ENCODE results near the gene NRP1. TPM values are rescaled to one million over a fixed set of nuclear protein-coding genes. Genes with fewer than 3 reads are reported as not detected.
"Not testable (repeated sequence)": the region's sequence is repeated elsewhere in the genome, so short reads cannot be mapped to it uniquely, and the experiment has no call there.

Gene NRP1
- total RNA-seq, 1 experiment from 2014 or later: 174 TPM

GRCh38 chr10:33152146-33152545 lies 182.3 kb downstream of the NRP1 start:
- no peak for DNase-seq (ENCODE audit: low read depth)

- no peak for DNase-seq (ENCODE audit: low read depth)
These were observed 183.1 kb downstream of the NRP1 start for GRCh38 chr10:33151344-33151864.

- DNase-seq (ENCODE audit: low read depth): no peak
These were observed 183.6 kb downstream of the NRP1 start for GRCh38 chr10:33150889-33151288.

GRCh38 chr10:33150146-33150545 lies 184.3 kb downstream of the NRP1 start:
- no peak for DNase-seq (ENCODE audit: low read depth)

GRCh38 chr10:33147013-33147310 lies 187.5 kb downstream of the NRP1 start:
- DNase-seq (ENCODE audit: low read depth): no peak

- no peak for DNase-seq (ENCODE audit: low read depth)
These were observed 188.1 kb downstream of the NRP1 start for GRCh38 chr10:33146189-33147012.

DNA sequence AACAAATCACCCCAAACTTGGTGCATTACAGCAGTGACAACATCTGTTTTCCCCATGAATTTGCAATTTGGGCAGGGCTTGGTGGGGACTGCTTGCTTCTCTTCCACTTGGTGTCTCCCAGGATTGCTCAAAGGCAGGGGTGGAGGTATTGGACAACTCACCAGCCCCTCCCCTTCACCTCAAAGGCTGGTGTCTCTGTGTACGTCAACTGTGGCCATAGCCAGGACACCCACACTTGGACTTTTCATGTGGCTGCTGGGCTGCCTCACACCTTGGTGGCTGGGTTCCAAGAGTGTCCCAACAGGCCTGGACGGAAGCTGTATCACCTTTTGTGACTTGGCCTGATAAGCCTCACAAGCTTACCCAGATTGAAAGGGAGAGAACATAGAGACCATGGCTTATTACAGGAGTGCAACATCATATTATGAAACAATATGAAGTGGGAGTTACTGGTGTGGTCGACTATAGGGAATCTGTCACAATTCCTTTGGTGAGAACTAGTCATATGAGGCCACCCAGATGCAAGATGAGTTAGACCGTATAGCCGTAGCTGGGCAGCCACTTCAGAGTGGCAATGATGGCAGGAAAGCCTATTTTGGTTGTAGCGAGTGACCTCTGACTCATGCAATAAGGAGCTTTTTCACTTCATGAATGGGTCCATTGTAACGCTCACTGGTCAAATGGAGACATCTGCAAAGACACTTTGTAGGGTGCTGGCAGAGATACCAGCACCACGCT lies 188.8 kb downstream of the NRP1 start:
- DNase-seq (ENCODE audit: low read depth): no peak

- DNase-seq (ENCODE audit: low read depth): peak; percentile 90
These were observed 191.2 kb downstream of the NRP1 start for GRCh38 chr10:33143160-33143728.

GRCh38 chr10:33142295-33142694 lies 192.2 kb downstream of the NRP1 start:
- DNase-seq (ENCODE audit: low read depth): no peak

- DNase-seq (ENCODE audit: low read depth): no peak
These were observed 193.2 kb downstream of the NRP1 start for GRCh38 chr10:33141251-33141650.

DNA sequence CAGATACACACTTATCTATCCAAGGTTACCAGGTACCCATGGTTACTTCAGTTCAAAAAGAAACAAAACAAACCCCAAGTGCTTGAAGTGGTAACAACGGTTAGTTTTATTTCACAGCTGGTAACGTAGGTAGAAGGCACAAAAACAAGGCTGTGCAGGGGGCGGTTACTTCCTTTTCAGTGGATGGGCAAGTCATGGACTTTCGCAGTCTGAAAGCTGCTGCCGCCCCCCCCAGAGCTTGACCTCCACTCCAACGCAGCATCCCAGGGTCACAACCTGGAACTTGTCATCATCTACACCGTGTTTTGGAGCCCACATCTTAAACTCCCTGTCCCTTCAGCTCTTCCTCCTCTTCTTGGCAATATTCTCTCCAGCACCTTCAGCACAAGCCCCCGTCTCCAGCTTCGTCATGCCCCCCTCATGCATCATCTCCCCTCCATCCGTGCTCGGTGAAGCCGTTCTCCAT lies 195.3 kb downstream of the NRP1 start:
- DNase-seq (ENCODE audit: low read depth): no peak

DNA sequence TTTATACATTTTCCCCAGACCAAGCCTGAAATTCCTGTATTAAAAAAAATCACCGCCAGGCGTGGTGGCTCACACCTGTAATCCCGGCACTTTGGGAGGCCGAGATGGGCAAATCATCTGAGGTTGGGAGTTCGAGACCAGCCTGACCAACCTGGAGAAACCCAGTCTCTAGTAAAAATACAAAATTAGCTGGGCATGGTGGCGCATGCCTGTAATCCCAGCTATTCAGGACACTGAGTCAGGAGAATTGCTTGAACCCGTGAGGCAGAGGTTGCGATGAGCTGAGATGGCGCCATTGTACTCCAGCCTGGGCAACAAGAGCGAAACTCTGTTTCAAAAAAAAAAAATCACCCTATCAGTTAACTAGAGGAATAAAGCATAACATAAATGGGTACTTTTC lies 195.8 kb downstream of the NRP1 start:
- not testable (repeated sequence) for DNase-seq (ENCODE audit: low read depth)

DNA sequence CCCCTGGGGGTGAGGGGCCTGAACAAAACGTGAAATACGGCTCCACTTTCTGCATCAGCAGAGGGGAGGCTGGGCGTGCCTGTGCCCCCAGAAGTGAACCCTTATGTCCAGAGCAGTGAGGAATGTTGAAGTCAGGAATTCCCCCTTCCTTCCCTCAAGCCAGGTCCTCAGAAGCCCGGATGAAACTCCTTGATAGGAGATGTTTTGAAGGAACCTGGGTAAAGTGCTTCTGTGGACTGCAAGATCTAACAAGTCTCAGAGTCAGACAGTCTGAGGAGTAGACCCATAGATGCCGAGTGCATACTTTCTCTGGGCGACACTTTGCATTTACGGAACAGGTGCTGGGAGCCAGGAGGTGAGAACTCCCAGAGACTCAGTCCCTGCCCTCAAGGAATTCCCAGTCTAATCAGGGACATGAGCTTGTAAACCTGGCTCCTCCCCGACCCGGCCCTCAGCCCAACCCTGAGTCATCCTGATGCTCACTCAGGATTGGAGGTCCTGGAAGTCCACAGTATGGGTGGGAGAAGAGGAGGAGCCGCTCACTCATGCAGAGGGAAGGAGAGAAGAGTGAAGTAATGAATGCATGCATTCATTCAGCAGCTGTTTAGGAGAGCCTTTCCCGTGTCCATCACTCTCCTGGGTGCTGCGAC lies 197.0 kb downstream of the NRP1 start:
- DNase-seq (ENCODE audit: low read depth): no peak

DNA sequence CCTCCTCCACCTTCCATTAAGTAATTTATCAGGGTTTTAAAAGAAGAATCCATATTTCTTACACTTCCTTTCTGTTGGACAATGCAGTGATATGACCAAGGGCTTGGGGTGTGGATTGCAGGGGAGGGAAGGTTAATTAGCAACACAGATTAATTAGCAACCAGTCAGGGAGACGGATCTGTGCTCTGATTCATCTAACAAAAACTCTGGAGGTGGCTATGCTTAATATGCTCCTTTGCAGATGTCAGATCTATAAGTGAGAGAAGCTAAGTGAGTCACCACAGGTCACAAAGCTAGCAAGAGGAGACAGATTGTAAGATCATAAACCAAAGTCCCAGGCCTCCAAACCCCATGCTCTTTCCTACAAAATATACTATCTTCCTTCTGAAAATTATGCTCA lies 197.7 kb downstream of the NRP1 start:
- DNase-seq (ENCODE audit: low read depth): peak; percentile 58

GRCh38 chr10:33136271-33136670 lies 198.2 kb downstream of the NRP1 start:
- peak; percentile 74 for DNase-seq (ENCODE audit: low read depth)

- peak; percentile 97 for DNase-seq (ENCODE audit: low read depth)
These were observed 200.3 kb downstream of the NRP1 start for GRCh38 chr10:33134011-33134751.

DNA sequence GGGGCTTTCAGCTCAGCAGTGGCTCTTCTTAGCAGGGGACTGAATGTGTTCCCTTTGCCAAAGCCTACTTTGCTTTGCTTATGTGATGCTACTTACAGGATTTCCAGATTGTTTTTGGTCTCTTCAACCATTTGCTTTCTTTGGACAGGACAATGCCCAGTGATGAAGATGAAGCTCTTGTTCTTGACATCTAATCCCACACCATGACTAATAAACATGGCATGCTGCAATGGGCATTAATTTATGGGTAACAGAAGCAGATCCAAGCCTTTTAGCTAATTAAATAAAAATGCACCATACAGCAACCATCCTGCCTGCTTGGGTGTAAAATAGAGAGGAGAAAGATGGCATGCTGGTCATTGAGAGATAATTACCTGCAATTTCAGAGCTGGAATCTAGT lies 200.9 kb downstream of the NRP1 start:
- peak; percentile 58 for DNase-seq (ENCODE audit: low read depth)

- DNase-seq (ENCODE audit: low read depth): no peak
These were observed 201.8 kb downstream of the NRP1 start for GRCh38 chr10:33132626-33133025.

DNA sequence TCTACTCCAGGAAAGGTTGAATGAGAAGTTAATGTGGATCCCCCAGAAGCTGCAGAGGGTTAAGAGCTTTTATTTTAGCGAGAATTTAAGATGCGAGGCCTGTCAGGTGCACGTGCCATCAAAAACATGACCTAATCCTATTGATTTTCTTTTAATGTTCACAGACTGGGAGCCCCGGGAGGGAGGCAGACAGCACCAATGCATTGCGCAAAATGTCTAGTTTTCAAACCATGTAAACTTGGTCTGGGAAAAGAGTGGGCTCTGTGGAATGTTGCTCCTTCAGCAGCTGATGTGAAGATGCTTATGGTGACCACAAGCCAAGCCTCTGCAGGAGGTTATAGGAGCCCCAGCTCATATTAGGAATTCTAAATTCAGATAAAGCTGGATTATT lies 204.5 kb downstream of the NRP1 start:
- peak; percentile 55 for DNase-seq (ENCODE audit: low read depth)

- DNase-seq (ENCODE audit: low read depth): peak; percentile 95
These were observed 205.1 kb downstream of the NRP1 start for GRCh38 chr10:33129141-33129995.
